GM12878 (cell line): ENCODE measurements around the gene TAS2R9. TPM values are rescaled to one million over a fixed set of nuclear protein-coding genes. Genes with fewer than 3 reads are reported as not detected.
"Not testable (repeated sequence)": the region's sequence is repeated elsewhere in the genome, so short reads cannot be mapped to it uniquely, and the experiment has no call there.

ENCODE experiments used
- ATAC-seq: fragments of 200-7000 bp; cut with Tn5 transposase; 3 replicates; pipeline ENCODE4 v1.9.1; 2020; ENCODE audit warnings: mild to moderate bottlenecking, moderate library complexity
- BruUV-seq: library from RNA; stranded (reverse); fragments of 400-500 nt; replicated peaks from 2 replicates; lab custom pipeline; 2021; lab: Mats Ljungman, UMichigan
- CTCF ChIA-PET: fragments of 300-600 bp; sonication (Branson Sonifier 250); formaldehyde crosslinking; extraction: SDS; loops from one replicate; lab custom pipeline; 2021; ENCODE audit warnings: inconsistent platforms; lab: Yijun Ruan, JAX
- POLR2A ChIA-PET: fragments of 350-600 bp; formaldehyde crosslinking; extraction: SDS; loops from one replicate; lab custom pipeline; 2021; ENCODE audit warnings: inconsistent platforms; lab: Charles Lee
- RAD21 ChIA-PET: fragments of 300-600 bp; sonication (Branson Sonifier 250); formaldehyde crosslinking; loops from one replicate; lab custom pipeline; 2023; ENCODE audit warnings: antibody characterized with exemption; ENCODE audit not compliant: unreplicated experiment; lab: Charles Lee
- SMC1A ChIA-PET: fragments of 300-600 bp; sonication (Branson Sonifier 250); formaldehyde crosslinking; loops from one replicate; lab custom pipeline; 2023; ENCODE audit not compliant: unreplicated experiment, uncharacterized antibody; lab: Charles Lee
- DNase-seq: peaks from one replicate; pipeline ENCODE4 v3.0.0-alpha.2; 2011; ENCODE audit warnings: low read depth, low spot score
- FAIRE-seq: peaks from 3 replicates; lab custom pipeline; 2011; peaks lifted over from hg19 to GRCh38; lab: Jason Lieb, UNC
- H2AFZ ChIP-seq: 2 replicates; pipeline ENCODE4 v1.6.0; 2011; ENCODE audit warnings: low read depth, low read length, control low read depth; ENCODE audit not compliant: control insufficient read depth
- H3K27ac ChIP-seq: 2 replicates; pipeline ENCODE4 v1.5.1; 2011; ENCODE audit warnings: control low read depth; ENCODE audit not compliant: control insufficient read depth, insufficient read depth
- H3K27me3 ChIP-seq, 2 experiments: replicated peaks in 1 of 2; 2 replicates each; pipeline versions ENCODE4 v1.6.0 to v1.6.1; 2011; ENCODE audit warnings: low read length in 1 of 2; ENCODE audit not compliant: control insufficient read depth in 2 of 2, insufficient read depth in 2 of 2
- H3K36me3 ChIP-seq, 2 experiments: 2 replicates each; pipeline ENCODE4 v1.5.1; 2011; ENCODE audit warnings: low read length in 1 of 2; ENCODE audit not compliant: control insufficient read depth in 2 of 2, insufficient read depth in 2 of 2
- H3K4me1 ChIP-seq: 2 replicates; pipeline ENCODE4 v1.6.1; 2011; ENCODE audit warnings: mild to moderate bottlenecking, low read length, moderate library complexity, mixed read lengths; ENCODE audit not compliant: control insufficient read depth, insufficient read depth
- H3K4me2 ChIP-seq: 2 replicates; pipeline ENCODE4 v1.6.0; 2011; ENCODE audit warnings: control low read depth; ENCODE audit not compliant: control insufficient read depth, insufficient read depth
- H3K4me3 ChIP-seq: fragments of 200-600 bp; sonication (generic); 2 replicates; pipeline ENCODE4 v1.5.1; 2016
- H3K79me2 ChIP-seq: 2 replicates; pipeline ENCODE4 v1.6.0; 2011; ENCODE audit warnings: low read length; ENCODE audit not compliant: control insufficient read depth, insufficient read depth
- H3K9ac ChIP-seq: 2 replicates; pipeline ENCODE4 v1.8.0; 2011; ENCODE audit warnings: low read length, control low read depth, mixed read lengths; ENCODE audit not compliant: control insufficient read depth, insufficient read depth
- H3K9me3 ChIP-seq: replicated peaks from 3 replicates; pipeline ENCODE4 v1.5.1; 2011; ENCODE audit warnings: mild to moderate bottlenecking, low read length; ENCODE audit not compliant: control insufficient read depth, insufficient read depth
- H4K20me1 ChIP-seq: 2 replicates; pipeline ENCODE4 v1.6.0; 2011; ENCODE audit not compliant: control insufficient read depth, insufficient read depth
- CREB1 ChIP-seq: IDR thresholded peaks from 2 replicates; pipeline ENCODE4 v1.6.1; 2012; ENCODE audit warnings: low read depth, mild to moderate bottlenecking, inconsistent platforms
- ESRRA ChIP-seq: IDR thresholded peaks from 2 replicates; pipeline ENCODE4 v1.6.1; 2012; ENCODE audit warnings: mild to moderate bottlenecking, low read length, improper control_type of control experiment
- HCFC1 ChIP-seq: fragments of 150-350 bp; IDR thresholded peaks from 2 replicates; pipeline ENCODE4 v1.6.1; 2014; ENCODE audit warnings: low read length
- IRF4 ChIP-seq: IDR thresholded peaks from 2 replicates; pipeline ENCODE4 v1.6.1; 2011; ENCODE audit warnings: low read depth, low read length
- LARP7 ChIP-seq: fragments of 450-650 bp; IDR thresholded peaks from 2 replicates; pipeline ENCODE4 v1.6.1; 2017; ENCODE audit warnings: mild to moderate bottlenecking
- MEF2B ChIP-seq: fragments of 450-650 bp; IDR thresholded peaks from 2 replicates; pipeline ENCODE4 v1.6.1; 2018; ENCODE audit warnings: mild to moderate bottlenecking, moderate library complexity; ENCODE audit not compliant: partially characterized antibody, poor library complexity, severe bottlenecking
- POLR2AphosphoS2 ChIP-seq: IDR thresholded peaks from 2 replicates; pipeline ENCODE4 v1.6.1; 2011; ENCODE audit warnings: low read depth, mild to moderate bottlenecking, low read length, improper control_type of control experiment, moderate library complexity
- TCF3 ChIP-seq: IDR thresholded peaks from 2 replicates; pipeline ENCODE4 v1.6.1; 2012; ENCODE audit warnings: low read depth, mild to moderate bottlenecking, low read length, borderline replicate concordance; ENCODE audit not compliant: insufficient read depth
- WGBS: methylation state at CpG from one replicate; pipeline ENCODE4 v1.1.6; 2016; ENCODE audit warnings: low lambda C conversion rate; ENCODE audit not compliant: insufficient replicate concordance, insufficient coverage; ENCODE audit errors: missing lambda C conversion rate; 5-methylcytosine and 5-hydroxymethylcytosine counted together
- in situ Hi-C: fragments of 300-500 bp; cut with MboI; formaldehyde crosslinking; loops from 9 replicates; pipeline ENCODE4 v1.14.3; 2018; ENCODE audit warnings: mixed read lengths
- intact Hi-C: fragments of 100-400 bp; cut with micrococcal nuclease; formaldehyde crosslinking; loops from one replicate; pipeline ENCODE4 v1.14.2; 2022; ENCODE audit not compliant: unreplicated experiment
- polyA plus RNA-seq, 11 experiments: library from polyadenylated mRNA; depleted of rRNA in 4 of 11; unstranded in 6 of 11; stranded (reverse) in 5 of 11; fragments of >200 nt; fragmentation: Nextera tagmentation in 4 of 11; fragmentation: Illumina TruSeq in 1 of 11; extraction: Ambion mirVana in 4 of 11; extraction: Trizol in 1 of 11; gene quantifications; 1 replicate in 1 of 11; 2 replicates in 10 of 11; pipeline versions ENCODE4 v1.2.1 to v1.2.3, GENCODE V29; 2011 to 2016; ENCODE audit warnings: inconsistent platforms in 2 of 11, missing spikeins in 2 of 11, low read depth in 1 of 11
- total RNA-seq, 4 experiments: library from RNA; depleted of rRNA in 3 of 4; stranded (reverse); fragments of >200 nt in 3 of 4; fragmentation: Illumina TruSeq in 1 of 4; extraction: Trizol in 1 of 4; gene quantifications; 2 replicates each; pipeline versions ENCODE4 v1.2.1 to v1.2.3, GENCODE V29; 2013 to 2021

Gene TAS2R9
- total and polyA plus RNA-seq, 10 of the 15 experiments (the other 5 are each of a cell fraction or from before 2014, with no cell fraction given) = 0.08 to 0.13 TPM; not detected in 8

DNA sequence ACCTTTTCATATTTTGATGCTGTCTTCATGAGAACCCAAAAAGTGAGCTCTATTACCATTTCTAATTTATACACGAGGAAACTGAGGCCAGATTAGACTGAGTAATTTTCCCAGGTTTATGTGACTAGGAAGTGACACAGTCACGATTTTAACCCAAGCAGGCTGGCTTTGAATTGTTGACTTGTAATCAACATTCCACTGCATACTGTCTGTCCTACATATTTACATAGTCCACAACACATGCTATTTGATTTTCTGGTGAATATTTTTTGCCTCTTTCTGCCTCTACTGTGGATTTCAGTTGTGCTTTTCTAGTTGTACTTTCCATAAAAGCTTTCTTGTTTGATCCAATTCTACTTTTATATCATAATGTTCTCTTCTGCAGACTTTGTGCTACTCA, 15.7 kb downstream of the TAS2R9 start (continued):
- TF ChIP-seq MEF2B = no peak
- TF ChIP-seq LARP7 = no peak
- TF ChIP-seq TCF3 = no peak
- TF ChIP-seq, all 136 proteins: peak for 0

- H3K4me2 ChIP-seq, DNase-seq, H4K20me1 ChIP-seq, H3K27me3 ChIP-seq, in situ Hi-C loops, H2AFZ ChIP-seq, H3K4me1 ChIP-seq, ATAC-seq, intact Hi-C loops, FAIRE-seq, H3K9ac ChIP-seq, BruUV-seq, H3K9me3 ChIP-seq, RAD21 ChIA-PET, H3K79me2 ChIP-seq, H3K27ac ChIP-seq, H3K4me3 ChIP-seq, CTCF ChIA-PET, POLR2A ChIA-PET, SMC1A ChIA-PET, H3K36me3 ChIP-seq: not testable (repeated sequence)
- 50% methylated on average over 4 of the region's 4 CpGs for WGBS
Measured at GRCh38 chr12:10791769-10792168, 18.2 kb downstream of the TAS2R9 start.

- Histone ChIP-seq H3K9me3 (no peaks in the 10 kb centered on the region), H3K4me1 (no peaks in the 10 kb centered on the region), H2AFZ (no peak overlapping the region), H3K36me3 (no peaks in the 10 kb centered on the region), H4K20me1 (no peaks in the 10 kb centered on the region), H3K27me3 (no peaks in the 10 kb centered on the region), H3K27ac (no peak overlapping the region), H3K9ac (no peak overlapping the region), H3K4me2 (no peak overlapping the region), H3K79me2 (no peaks in the 10 kb centered on the region), H3K4me3 (no peak overlapping the region)
- SMC1A ChIA-PET = no interaction called here
- POLR2A ChIA-PET = no interaction called here
- RAD21 ChIA-PET = no interaction called here
- FAIRE-seq = no peak
- no peak for ATAC-seq
- no peak for DNase-seq
- no peak for TF ChIP-seq CREB1
- TF ChIP-seq ESRRA = no peak
- TF ChIP-seq IRF4 = no peak
- no peak for TF ChIP-seq POLR2AphosphoS2
- no peak for TF ChIP-seq HCFC1
- no TSS peak for BruUV-seq
- in situ Hi-C loops (no loop called here), intact Hi-C loops (no loop called here)
- CTCF ChIA-PET = no interaction called here
- 44% methylated on average over 5 of the region's 5 CpGs for WGBS
Measured at GRCh38 chr12:10783252-10783651, 26.7 kb downstream of the TAS2R9 start.
